ENCODE measurements around the gene TCTN1. TPM values are rescaled to one million over a fixed set of nuclear protein-coding genes. Genes with fewer than 3 reads are reported as not detected.
A peak's percentile ranks its signal among the peaks of the same experiment; 100 is the strongest.

Gene TCTN1
- total and polyA plus RNA-seq, 2 of the 4 experiments (the other 2 are of a cell fraction), result 11.7 to 18.8 TPM

DNA sequence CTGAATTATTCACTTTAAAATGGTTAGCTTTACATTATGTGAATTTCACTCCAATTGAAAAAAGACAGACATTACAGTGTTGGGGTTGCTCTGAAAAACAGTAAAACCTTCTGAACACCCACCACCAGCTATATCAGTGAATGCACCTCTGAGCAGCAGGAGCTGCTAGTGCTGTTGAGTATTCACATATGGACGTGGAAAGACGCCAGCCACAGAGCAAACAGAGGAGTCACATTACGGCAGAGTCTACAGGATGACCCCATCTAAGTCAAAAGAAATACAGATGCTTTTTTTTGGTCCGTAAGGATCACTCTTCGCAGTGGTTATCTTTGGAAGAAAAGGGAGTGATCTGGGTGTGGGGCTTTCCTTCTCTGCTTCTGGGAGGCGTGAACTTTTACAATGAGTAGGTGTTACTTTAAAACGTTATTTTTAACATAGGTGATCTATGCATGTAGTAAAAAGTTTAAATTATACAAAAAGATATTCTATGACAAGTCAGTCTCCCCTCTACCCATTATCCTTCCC lies 70.4 kb downstream of the TCTN1 start:
- dilution Hi-C loops (cut with HindIII; ENCODE audit: low sequenced_read_pairs, unreplicated experiment), result no loop called here
- Histone ChIP-seq H3K27me3 (ENCODE audit: control insufficient read depth, insufficient read depth, low read length) (peaks cover 30% of the 10 kb centered on the region), H2BK120ac (ENCODE audit: low read depth, low read length) (no peak overlapping the region), H2BK20ac (ENCODE audit: low read depth, low read length) (no peak overlapping the region), H3K27ac (ENCODE audit: insufficient read depth, low read length) (no peak overlapping the region), H3K14ac (replicated peaks; ENCODE audit: low read depth, low read length) (no peak overlapping the region), H3K4ac (ENCODE audit: low read depth, low read length) (no peak overlapping the region), H2BK15ac (ENCODE audit: low read depth, low read length) (no peak overlapping the region), H2AFZ (replicated peaks; ENCODE audit: low read length, poor library complexity) (no peak overlapping the region), H4K20me1 (ENCODE audit: insufficient read depth, low read length) (no peaks in the 10 kb centered on the region), H2BK5ac (ENCODE audit: low read depth, low read length, poor library complexity, severe bottlenecking) (no peak overlapping the region), H3K4me1 (ENCODE audit: control insufficient read depth, insufficient read depth, low read length) (peaks cover 4% of the 10 kb centered on the region; the same call in 1 of the 2 replicates), H2AK5ac (ENCODE audit: low read depth, low read length) (no peak overlapping the region), H3K9me1 (ENCODE audit: insufficient read depth, low read length) (no peaks in the 10 kb centered on the region), H3K18ac (ENCODE audit: low read depth, low read length) (no peak overlapping the region), H3K56ac (ENCODE audit: extremely low read depth, insufficient read depth, low read length) (no peak overlapping the region), H3K4me2 (ENCODE audit: low read depth, low read length) (no peak overlapping the region), H3K9ac (ENCODE audit: low read depth, low read length) (no peak overlapping the region), H2AK9ac (replicated peaks; ENCODE audit: low read depth, low read length, poor library complexity) (no peak overlapping the region), H4K91ac (ENCODE audit: insufficient read depth, low read depth, low read length) (no peak overlapping the region), H3K79me1 (ENCODE audit: low read depth in 1 of 2, low read length in 2 of 2) (no peaks in the 10 kb centered on the region), H3K36me3 (ENCODE audit: control insufficient read depth, insufficient read depth, low read length) (no peaks in the 10 kb centered on the region), H4K5ac (ENCODE audit: low read depth, low read length) (no peak overlapping the region), H3K9me3 (ENCODE audit: control insufficient read depth, insufficient read depth, low read length) (peaks cover 3% of the 10 kb centered on the region; the same call in 1 of the 2 replicates), H3K4me3 (ENCODE audit: insufficient read depth, low read depth, low read length) (no peak overlapping the region), H3K23ac (ENCODE audit: low read depth, low read length) (no peak overlapping the region), H4K8ac (ENCODE audit: low read depth in 2 of 2, low read length in 2 of 2) (no peak overlapping the region)
- peak; percentile 51 for ATAC-seq (ENCODE audit: low read depth)
- ChIA-PET POLR2A (ENCODE audit: unreplicated experiment) (no interaction called here), CTCF (no interaction called here)
- TF ChIP-seq, protein P1, sequence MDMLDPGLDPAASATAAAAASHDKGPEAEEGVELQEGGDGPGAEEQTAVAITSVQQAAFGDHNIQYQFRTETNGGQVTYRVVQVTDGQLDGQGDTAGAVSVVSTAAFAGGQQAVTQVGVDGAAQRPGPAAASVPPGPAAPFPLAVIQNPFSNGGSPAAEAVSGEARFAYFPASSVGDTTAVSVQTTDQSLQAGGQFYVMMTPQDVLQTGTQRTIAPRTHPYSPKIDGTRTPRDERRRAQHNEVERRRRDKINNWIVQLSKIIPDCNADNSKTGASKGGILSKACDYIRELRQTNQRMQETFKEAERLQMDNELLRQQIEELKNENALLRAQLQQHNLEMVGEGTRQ (IDR thresholded peaks at IDR 0.05; ENCODE audit: low read depth, low read length), result no peak
- no peak for TF ChIP-seq MAFK (IDR thresholded peaks at IDR 0.05; ENCODE audit: low read depth, low read length)
- TF ChIP-seq, protein P2, sequence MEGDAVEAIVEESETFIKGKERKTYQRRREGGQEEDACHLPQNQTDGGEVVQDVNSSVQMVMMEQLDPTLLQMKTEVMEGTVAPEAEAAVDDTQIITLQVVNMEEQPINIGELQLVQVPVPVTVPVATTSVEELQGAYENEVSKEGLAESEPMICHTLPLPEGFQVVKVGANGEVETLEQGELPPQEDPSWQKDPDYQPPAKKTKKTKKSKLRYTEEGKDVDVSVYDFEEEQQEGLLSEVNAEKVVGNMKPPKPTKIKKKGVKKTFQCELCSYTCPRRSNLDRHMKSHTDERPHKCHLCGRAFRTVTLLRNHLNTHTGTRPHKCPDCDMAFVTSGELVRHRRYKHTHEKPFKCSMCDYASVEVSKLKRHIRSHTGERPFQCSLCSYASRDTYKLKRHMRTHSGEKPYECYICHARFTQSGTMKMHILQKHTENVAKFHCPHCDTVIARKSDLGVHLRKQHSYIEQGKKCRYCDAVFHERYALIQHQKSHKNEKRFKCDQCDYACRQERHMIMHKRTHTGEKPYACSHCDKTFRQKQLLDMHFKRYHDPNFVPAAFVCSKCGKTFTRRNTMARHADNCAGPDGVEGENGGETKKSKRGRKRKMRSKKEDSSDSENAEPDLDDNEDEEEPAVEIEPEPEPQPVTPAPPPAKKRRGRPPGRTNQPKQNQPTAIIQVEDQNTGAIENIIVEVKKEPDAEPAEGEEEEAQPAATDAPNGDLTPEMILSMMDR (conservative IDR thresholded peaks at IDR 0.05; ENCODE audit: low read depth, low read length), result no peak
- TF ChIP-seq MXI1 (IDR thresholded peaks at IDR 0.05; ENCODE audit: borderline replicate concordance, low read depth, low read length), result no peak
- TF ChIP-seq NFE2L2 (IDR thresholded peaks at IDR 0.05; ENCODE audit: low read depth, low read length), result no peak
- no peak for TF ChIP-seq RCOR1 (IDR thresholded peaks at IDR 0.05; ENCODE audit: insufficient replicate concordance, low read length)
- no peak for TF ChIP-seq POLR2A (IDR thresholded peaks at IDR 0.05; ENCODE audit: low read depth, low read length)
- TF ChIP-seq, protein P3, sequence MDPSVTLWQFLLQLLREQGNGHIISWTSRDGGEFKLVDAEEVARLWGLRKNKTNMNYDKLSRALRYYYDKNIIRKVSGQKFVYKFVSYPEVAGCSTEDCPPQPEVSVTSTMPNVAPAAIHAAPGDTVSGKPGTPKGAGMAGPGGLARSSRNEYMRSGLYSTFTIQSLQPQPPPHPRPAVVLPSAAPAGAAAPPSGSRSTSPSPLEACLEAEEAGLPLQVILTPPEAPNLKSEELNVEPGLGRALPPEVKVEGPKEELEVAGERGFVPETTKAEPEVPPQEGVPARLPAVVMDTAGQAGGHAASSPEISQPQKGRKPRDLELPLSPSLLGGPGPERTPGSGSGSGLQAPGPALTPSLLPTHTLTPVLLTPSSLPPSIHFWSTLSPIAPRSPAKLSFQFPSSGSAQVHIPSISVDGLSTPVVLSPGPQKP (IDR thresholded peaks at IDR 0.05; ENCODE audit: borderline replicate concordance, low read depth, low read length), result no peak
- no peak for TF ChIP-seq SMC3 (IDR thresholded peaks at IDR 0.05; ENCODE audit: low read depth, low read length)
- no peak for TF ChIP-seq FOS (IDR thresholded peaks at IDR 0.05; ENCODE audit: low read depth, low read length)
- TF ChIP-seq MAZ (IDR thresholded peaks at IDR 0.05; ENCODE audit: borderline replicate concordance, low read depth, low read length), result no peak
- TF ChIP-seq CEBPB (IDR thresholded peaks at IDR 0.05; ENCODE audit: low read depth, low read length), result no peak
- TF ChIP-seq RFX5 (IDR thresholded peaks at IDR 0.05; ENCODE audit: low read depth, low read length), result no peak
- no peak for TF ChIP-seq RAD21 (IDR thresholded peaks at IDR 0.05; ENCODE audit: low read length)
- TF ChIP-seq BHLHE40 (IDR thresholded peaks at IDR 0.05; ENCODE audit: low read depth, low read length), result no peak
- TF ChIP-seq CHD1 (IDR thresholded peaks at IDR 0.05; ENCODE audit: low read depth, low read length), result no peak
- no TSS peak for BruUV-seq (replicated peaks)
- in situ Hi-C loops (cut with MboI; ENCODE audit: low sequenced_read_pairs), result no loop called here
- 21% methylated on average over 2 of the region's 7 CpGs; no CpG with 5 or more reads in 1 of the 2 experiments for WGBS, 2 experiments (ENCODE audit: extremely low coverage in 2 of 2, insufficient read length in 1 of 2)
- peak; percentile 64 for DNase-seq
- intact Hi-C loops (cut with micrococcal nuclease), result no loop called here

All from IMR-90 (cell line).